Mesodermal cell (in vitro differentiated cells): ENCODE data around the gene SPATA20.

Source experiments
- H3K27ac ChIP-seq: 2 replicates; pipeline ENCODE4 v1.7.0; 2013; ENCODE audit warnings: mild to moderate bottlenecking, low read depth, low read length, moderate library complexity; ENCODE audit not compliant: severe bottlenecking
- H3K36me3 ChIP-seq: 2 replicates; pipeline ENCODE4 v1.7.1; 2013; ENCODE audit warnings: mild to moderate bottlenecking, low read length, moderate library complexity; ENCODE audit not compliant: control insufficient read depth, insufficient read depth
- H3K4me1 ChIP-seq: one replicate; pipeline ENCODE4 v1.7.1; 2013; ENCODE audit warnings: mild to moderate bottlenecking, low read length; ENCODE audit not compliant: insufficient read depth, control insufficient read depth, poor library complexity, severe bottlenecking
- H3K4me3 ChIP-seq: 2 replicates; pipeline ENCODE4 v1.7.0; 2013; ENCODE audit warnings: low read length, control low read depth, mild to moderate bottlenecking; ENCODE audit not compliant: insufficient read depth, poor library complexity, severe bottlenecking; ENCODE audit errors: extremely low read depth
- H3K9me3 ChIP-seq: 2 replicates; pipeline ENCODE4 v1.7.1; 2013; ENCODE audit warnings: mild to moderate bottlenecking, low read length, moderate library complexity; ENCODE audit not compliant: control insufficient read depth
- WGBS, 2 experiments: methylation state at CpG; one replicate each; pipeline ENCODE4 v1.1.5; 2013; ENCODE audit warnings: missing lambda C conversion rate in 2 of 2; ENCODE audit not compliant: insufficient coverage in 2 of 2; 5-methylcytosine and 5-hydroxymethylcytosine counted together

SPATA20 gene

GRCh38 chr17:50520483-50520882, 26.5 kb upstream of the SPATA20 start:
- Histone ChIP-seq H3K4me1 (no peaks in the 10 kb centered on the region), H3K27ac (no peak overlapping the region), H3K36me3 (no peaks in the 10 kb centered on the region), H3K4me3 (no peak overlapping the region), H3K9me3 (no peaks in the 10 kb centered on the region)
- 91 to 100% methylated on average over 2 of the region's 2 CpGs for WGBS, 2 experiments

- 83 to 100% methylated on average over 1 to 2 of the region's 2 CpGs for WGBS, 2 experiments
- H3K4me3 ChIP-seq = no peak overlapping the region
These were observed 25.5 kb upstream of the SPATA20 start for GRCh38 chr17:50521514-50521913.

GRCh38 chr17:50522766-50523165, 24.2 kb upstream of the SPATA20 start:
- 96% methylated on average over 9 to 10 of the region's 10 CpGs for WGBS, 2 experiments
- no peak overlapping the region for H3K4me3 ChIP-seq
- no peaks in the 10 kb centered on the region for H3K36me3 ChIP-seq
- H3K9me3 ChIP-seq = no peaks in the 10 kb centered on the region
- H3K4me1 ChIP-seq = no peaks in the 10 kb centered on the region
- H3K27ac ChIP-seq = no peak overlapping the region

More at GRCh38 chr17:50521514-50521913, 25.5 kb upstream of the SPATA20 start:
- Histone ChIP-seq H3K27ac (no peak overlapping the region), H3K4me1 (no peaks in the 10 kb centered on the region), H3K9me3 (no peaks in the 10 kb centered on the region), H3K36me3 (no peaks in the 10 kb centered on the region)

GRCh38 chr17:50523208-50523607, 23.8 kb upstream of the SPATA20 start:
- Histone ChIP-seq H3K36me3 (no peaks in the 10 kb centered on the region), H3K27ac (no peak overlapping the region), H3K9me3 (no peaks in the 10 kb centered on the region), H3K4me1 (no peaks in the 10 kb centered on the region), H3K4me3 (no peak overlapping the region)
- WGBS, 2 experiments = 100% methylated on average over 1 of the region's 2 CpGs

GRCh38 chr17:50524838-50525237, 22.1 kb upstream of the SPATA20 start:
- Histone ChIP-seq H3K4me1 (no peaks in the 10 kb centered on the region), H3K27ac (no peak overlapping the region), H3K36me3 (no peaks in the 10 kb centered on the region), H3K4me3 (no peak overlapping the region), H3K9me3 (no peaks in the 10 kb centered on the region)
- 92 to 93% methylated on average over 15 to 18 of the region's 18 CpGs for WGBS, 2 experiments

GRCh38 chr17:50527155-50527762, 19.7 kb upstream of the SPATA20 start:
- WGBS, 2 experiments = 58 to 71% methylated on average over 3 to 4 of the region's 5 CpGs
- H3K27ac ChIP-seq = no peak overlapping the region
- no peaks in the 10 kb centered on the region for H3K9me3 ChIP-seq
- no peaks in the 10 kb centered on the region for H3K36me3 ChIP-seq
- H3K4me1 ChIP-seq = no peaks in the 10 kb centered on the region
- H3K4me3 ChIP-seq = no peak overlapping the region

- H3K27ac ChIP-seq = no peak overlapping the region
- H3K9me3 ChIP-seq = no peaks in the 10 kb centered on the region
- 48 to 64% methylated on average over 3 to 4 of the region's 4 CpGs for WGBS, 2 experiments
- H3K4me3 ChIP-seq = no peak overlapping the region
- no peaks in the 10 kb centered on the region for H3K36me3 ChIP-seq
- H3K4me1 ChIP-seq = peaks cover 2% of the 10 kb centered on the region
These were observed 19.0 kb upstream of the SPATA20 start for GRCh38 chr17:50527949-50528474.

GRCh38 chr17:50529849-50530248, 17.1 kb upstream of the SPATA20 start:
- no peak overlapping the region for H3K4me3 ChIP-seq
- H3K36me3 ChIP-seq = no peaks in the 10 kb centered on the region
- peaks cover 15% of the 10 kb centered on the region for H3K4me1 ChIP-seq
- WGBS, 2 experiments = 90 to 98% methylated on average over 7 of the region's 7 CpGs
- no peaks in the 10 kb centered on the region for H3K9me3 ChIP-seq
- H3K27ac ChIP-seq = no peak overlapping the region

- H3K9me3 ChIP-seq = no peaks in the 10 kb centered on the region
- H3K36me3 ChIP-seq = no peaks in the 10 kb centered on the region
- 74 to 83% methylated on average over 3 to 6 of the region's 6 CpGs for WGBS, 2 experiments
- no peak overlapping the region for H3K27ac ChIP-seq
- no peak overlapping the region for H3K4me3 ChIP-seq
- peaks cover 15% of the 10 kb centered on the region for H3K4me1 ChIP-seq
These were observed 15.4 kb upstream of the SPATA20 start for GRCh38 chr17:50531428-50532025.

GRCh38 chr17:50532452-50533024, 14.4 kb upstream of the SPATA20 start, which contains the start of gene EPN3:
Gene EPN3, plus strand, starts transcription at chr17:50532735. Its CDS starts 3,822 bp downstream, at chr17:50536557.
- WGBS, 2 experiments = 1 to 3% methylated on average over 12 to 17 of the region's 21 CpGs
- Histone ChIP-seq H3K9me3 (no peaks in the 10 kb centered on the region), H3K36me3 (no peaks in the 10 kb centered on the region), H3K4me1 (peaks cover 15% of the 10 kb centered on the region), H3K4me3 (no peak within 1 kb of the TSS), H3K27ac (no peak within 1 kb of the TSS)

GRCh38 chr17:50533185-50533584, 13.8 kb upstream of the SPATA20 start:
- Histone ChIP-seq H3K9me3 (no peaks in the 10 kb centered on the region), H3K4me1 (peaks cover 15% of the 10 kb centered on the region), H3K4me3 (no peak overlapping the region), H3K36me3 (no peaks in the 10 kb centered on the region), H3K27ac (no peak overlapping the region)
- WGBS, 2 experiments = 15 to 31% methylated on average over 5 of the region's 5 CpGs
